HG02870 (cell line): ENCODE measurements around the gene PRUNE1.

ENCODE experiments used
- ATAC-seq: cut with Tn5 transposase; IDR thresholded peaks from one replicate; pipeline ENCODE4 v1.9.1; 2021; ENCODE audit warnings: mild to moderate bottlenecking, moderate library complexity; ENCODE audit not compliant: unreplicated experiment

Gene PRUNE1

GRCh38 chr1:151003180-151003579, 5.1 kb upstream of the PRUNE1 start:
- ATAC-seq: no peak

DNA sequence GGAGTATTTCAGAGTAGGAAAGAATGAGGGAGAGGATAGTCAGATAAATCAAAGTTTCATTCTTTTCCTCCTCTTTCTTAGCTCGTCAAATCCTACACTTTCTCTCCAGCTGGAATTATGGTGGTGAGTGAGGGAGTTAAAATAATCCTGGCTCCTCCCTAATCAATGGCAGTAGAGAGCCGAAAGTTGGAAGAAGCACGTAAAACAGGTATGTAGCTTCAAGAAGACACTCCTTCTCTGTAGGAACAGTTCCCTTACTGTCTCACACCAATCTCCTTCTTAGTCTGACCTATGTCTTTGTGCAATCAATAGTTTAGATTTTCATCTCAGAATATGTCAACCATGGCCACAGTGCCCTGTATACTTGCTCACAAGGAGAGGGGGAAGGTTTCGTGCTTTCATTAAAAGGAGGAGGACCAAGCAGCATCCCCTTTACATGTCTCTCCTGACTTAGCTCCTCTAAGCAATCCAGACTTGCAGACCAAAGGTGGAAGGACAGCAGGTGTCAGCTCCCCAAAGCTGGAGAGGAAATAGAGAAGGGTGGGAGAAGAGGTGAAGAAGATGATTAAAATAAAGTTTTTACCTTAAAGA, 2.4 kb upstream of the PRUNE1 start:
- ATAC-seq: no peak

DNA sequence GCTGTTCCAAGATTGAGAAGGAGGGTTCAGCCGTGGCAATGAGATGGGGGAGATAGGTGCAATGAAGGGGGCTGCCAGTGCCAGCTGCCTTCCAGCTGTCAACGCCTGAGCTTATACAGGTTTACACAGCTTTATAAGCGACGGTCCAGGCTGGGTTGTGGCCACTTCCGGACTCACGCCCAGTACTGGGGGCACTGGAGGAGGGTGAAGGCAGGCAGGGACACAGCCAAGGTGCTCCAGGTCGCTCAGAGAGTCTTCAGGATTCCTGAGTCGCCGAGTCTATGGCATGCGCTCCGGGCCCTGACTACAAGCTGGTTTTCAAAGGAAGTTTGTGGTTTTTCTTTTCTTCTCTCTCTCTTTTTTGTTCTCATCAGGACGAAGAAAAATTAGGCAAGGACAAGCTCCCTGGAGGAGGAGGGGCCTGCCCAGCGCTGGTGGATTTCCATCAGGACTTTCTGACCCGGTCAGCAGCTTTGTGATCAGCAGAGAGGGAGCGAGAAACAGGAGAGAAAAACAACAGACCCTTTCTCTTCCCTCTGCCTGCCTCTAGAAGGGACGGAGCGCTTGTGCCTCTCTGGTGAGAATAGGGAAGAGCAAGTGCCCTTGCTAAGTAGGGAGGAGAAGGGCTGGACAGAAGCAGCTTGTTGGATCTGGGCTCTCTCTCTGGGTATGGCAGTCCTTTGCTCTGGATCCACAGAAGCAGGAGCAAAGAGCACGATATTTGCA, 1.8 kb upstream of the PRUNE1 start, which contains the start of gene MINDY1:
Gene MINDY1, minus strand, starts transcription at position 576 of the 726 bp plus-strand sequence. CDS start 4,285 bp downstream, outside the sequence.
- no peak for ATAC-seq

DNA sequence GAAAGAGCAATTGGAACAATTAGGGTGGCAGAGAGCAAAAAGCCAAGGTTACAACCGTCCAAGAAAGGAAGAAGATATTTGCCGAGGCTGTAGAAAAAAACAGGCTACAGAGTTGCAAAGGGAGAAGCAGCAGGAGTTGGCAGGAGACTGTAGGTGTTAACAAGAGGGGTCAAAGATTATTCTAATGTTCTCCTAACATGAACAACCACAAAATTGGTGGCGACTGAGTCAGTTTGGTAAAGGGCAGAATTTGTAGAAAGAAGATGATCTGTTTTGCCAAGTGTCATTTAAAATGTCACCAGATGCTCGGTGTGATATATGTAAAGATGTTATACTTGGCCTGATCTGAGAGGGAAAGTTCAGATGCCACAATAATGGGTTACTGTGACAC, 401 bp upstream of the PRUNE1 start:
- ATAC-seq: no peak

DNA sequence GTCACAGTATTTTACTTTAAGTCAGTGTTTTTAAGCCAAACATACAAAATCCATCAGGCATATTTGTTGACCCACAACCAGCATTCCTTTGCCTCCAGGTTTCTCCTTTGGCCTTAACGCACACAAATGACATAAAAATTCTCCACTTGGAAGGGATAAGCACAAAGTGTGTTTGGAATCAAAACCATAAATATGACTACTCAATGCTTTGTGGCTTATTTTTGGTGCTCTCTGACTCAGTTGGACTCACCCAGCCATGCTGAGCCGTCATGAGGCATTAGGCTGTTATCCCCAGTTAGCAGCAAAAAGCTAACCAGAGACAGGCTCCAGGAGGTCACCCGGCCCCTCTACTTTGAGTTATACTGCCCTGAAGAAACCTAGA, 948 bp downstream of the PRUNE1 start:
- no peak for ATAC-seq

GRCh38 chr1:151009674-151010345, 1.6 kb downstream of the PRUNE1 start:
- no peak for ATAC-seq

GRCh38 chr1:151010346-151010726, 2.1 kb downstream of the PRUNE1 start:
- ATAC-seq: no peak

GRCh38 chr1:151011154-151011850, 3.1 kb downstream of the PRUNE1 start:
- no peak for ATAC-seq

DNA sequence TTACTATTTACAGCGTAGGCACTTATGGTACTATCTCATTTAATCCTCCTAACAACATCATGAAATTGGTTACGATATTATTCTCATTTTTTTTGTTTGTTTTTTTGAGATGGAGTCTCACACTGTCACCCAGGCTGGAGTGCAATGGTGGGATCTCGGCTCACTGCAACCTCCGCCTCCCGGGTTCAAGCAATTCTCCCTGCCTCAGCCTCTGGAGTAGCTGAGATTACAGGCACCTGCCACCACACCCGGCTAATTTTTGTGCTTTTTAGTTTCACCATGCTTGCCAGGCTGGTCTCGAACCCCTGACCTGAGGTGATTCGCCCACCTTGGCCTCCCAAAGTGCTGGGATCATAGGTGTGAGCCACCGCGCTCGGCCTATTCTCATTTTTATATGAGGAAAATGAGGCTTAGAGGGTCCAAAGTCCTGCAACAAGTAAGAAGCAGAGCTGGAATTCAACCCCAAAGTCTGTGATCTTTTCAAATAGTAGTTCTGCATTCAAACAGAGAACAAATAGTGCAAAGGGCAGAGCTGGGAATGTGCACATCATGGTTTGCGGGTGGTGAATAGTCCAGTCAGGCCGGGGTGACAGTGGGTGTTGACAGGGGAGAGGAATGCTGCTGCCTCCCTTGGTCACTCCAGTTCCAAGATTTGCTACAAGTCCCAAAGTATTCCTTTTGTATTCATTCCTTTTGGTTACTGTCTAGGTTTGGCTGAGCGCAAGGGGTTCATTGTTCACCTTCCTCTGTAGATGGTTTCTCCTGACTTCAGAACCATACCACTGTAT, 4.6 kb downstream of the PRUNE1 start:
- no peak for ATAC-seq

- no peak for ATAC-seq
Measured at GRCh38 chr1:151013518-151013917, 5.3 kb downstream of the PRUNE1 start.

- ATAC-seq: no peak
Measured at GRCh38 chr1:151024540-151025146, 16.4 kb downstream of the PRUNE1 start.

- no peak for ATAC-seq
Measured at GRCh38 chr1:151026460-151026859, 18.2 kb downstream of the PRUNE1 start.

DNA sequence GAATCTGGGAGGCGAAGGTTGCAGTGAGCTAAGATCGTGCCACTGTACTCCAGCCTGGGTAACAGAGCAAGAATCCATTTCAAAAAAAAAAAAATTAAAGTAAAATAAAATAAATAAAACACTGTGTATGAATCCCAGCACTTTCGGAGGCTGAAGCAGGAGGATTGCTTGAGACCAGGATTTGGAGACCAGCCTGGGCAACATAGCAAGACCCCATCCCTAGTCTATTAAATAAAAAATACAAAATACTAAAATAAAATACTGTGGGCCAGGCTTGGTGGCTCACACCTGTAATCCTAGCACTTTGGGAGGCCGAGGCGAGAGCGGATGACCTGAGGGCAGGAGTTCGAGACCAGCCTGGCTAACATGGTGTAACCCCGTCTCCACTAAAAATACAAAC, 23.9 kb downstream of the PRUNE1 start:
- no peak for ATAC-seq

GRCh38 chr1:151035167-151035566, 26.9 kb downstream of the PRUNE1 start:
- ATAC-seq: no peak

DNA sequence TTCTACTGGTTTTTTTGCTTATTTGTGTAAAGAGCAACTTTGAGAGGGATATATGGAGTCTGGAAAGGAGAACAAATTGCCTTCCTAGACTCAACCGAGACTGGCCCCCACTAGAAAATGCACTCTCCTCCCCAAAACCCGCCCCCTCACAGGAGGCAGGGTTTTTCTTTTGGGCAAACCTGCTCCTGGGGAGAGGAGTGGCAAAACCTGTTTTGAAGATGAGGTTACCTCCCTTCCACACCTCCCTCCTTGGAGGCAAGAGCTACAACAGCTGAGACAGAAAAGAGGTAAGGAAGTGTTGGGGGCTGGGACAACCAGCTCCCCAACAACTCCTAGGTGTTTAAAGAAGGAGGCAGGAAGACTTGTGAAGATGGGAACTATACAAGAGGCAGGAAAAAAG, 28.1 kb downstream of the PRUNE1 start, which contains the start of gene BNIPL:
Gene BNIPL, plus strand, starts transcription at position 231 of the 400 bp plus-strand sequence. Its CDS starts 140 bp downstream, at position 371.
- no peak for ATAC-seq

DNA sequence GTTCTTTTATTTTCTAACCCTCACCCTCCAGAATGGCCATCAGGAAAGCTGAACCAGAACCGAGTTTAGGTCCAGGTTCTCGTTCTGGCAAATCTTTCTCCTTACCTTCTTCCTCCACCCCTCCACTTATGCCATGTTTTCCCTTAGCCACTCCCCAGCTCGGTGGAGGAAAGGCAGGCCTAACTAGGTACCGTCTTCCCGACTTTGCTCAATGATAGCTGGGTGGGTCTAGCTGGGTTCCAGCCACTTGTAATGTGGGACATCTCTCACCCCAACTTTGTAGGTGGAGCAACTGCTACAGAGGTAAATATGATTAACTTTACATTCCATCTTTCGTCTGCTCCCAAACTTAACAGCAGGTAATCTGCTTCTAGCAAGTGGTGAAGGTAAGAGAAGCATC, 28.8 kb downstream of the PRUNE1 start:
- no peak for ATAC-seq

DNA sequence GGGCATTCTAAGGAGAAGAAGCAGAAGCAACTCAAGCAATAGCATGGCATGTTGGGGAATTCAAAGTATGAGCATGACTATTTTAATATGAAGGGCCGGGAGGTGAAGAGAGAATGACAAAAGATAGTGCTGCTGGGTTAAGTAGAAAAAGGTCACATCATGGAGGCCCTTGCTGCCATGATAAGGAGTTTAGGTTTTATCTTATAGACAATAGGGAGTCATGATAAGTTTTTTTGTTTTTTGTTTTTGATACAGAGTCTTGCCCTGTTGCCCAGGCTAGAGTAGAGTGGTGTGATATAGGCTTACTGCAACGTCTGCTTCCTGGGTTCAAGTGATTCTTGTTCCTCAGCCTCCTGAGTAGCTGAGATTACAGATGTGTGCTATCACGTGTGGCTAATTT, 31.3 kb downstream of the PRUNE1 start:
- ATAC-seq: no peak

DNA sequence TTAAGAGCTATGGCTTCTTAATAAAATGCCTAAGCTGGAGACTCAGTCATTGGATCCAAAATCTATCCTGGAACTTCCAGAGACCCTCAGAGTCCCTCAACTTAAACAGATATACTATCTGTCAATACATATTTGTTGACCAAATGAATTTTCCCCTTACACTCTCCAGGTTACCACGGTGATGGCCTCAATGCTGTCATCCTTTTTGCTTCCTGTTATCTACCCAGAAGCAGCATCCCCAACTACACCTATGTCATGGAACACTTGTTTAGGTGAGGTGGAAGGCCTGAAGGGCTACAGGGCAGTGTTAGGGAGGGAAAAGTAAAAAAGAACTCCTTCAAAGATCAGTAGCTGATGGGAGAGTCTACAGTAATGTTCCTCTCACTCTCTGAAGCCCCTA, 34.9 kb downstream of the PRUNE1 start:
- ATAC-seq: no peak

- no peak for ATAC-seq
Measured at GRCh38 chr1:151047591-151047924, 39.3 kb downstream of the PRUNE1 start, which contains the start of gene C1orf56. TSS of gene C1orf56 (plus strand) at chr1:151047751. CDS start at chr1:151047848, 97 bp downstream.

DNA sequence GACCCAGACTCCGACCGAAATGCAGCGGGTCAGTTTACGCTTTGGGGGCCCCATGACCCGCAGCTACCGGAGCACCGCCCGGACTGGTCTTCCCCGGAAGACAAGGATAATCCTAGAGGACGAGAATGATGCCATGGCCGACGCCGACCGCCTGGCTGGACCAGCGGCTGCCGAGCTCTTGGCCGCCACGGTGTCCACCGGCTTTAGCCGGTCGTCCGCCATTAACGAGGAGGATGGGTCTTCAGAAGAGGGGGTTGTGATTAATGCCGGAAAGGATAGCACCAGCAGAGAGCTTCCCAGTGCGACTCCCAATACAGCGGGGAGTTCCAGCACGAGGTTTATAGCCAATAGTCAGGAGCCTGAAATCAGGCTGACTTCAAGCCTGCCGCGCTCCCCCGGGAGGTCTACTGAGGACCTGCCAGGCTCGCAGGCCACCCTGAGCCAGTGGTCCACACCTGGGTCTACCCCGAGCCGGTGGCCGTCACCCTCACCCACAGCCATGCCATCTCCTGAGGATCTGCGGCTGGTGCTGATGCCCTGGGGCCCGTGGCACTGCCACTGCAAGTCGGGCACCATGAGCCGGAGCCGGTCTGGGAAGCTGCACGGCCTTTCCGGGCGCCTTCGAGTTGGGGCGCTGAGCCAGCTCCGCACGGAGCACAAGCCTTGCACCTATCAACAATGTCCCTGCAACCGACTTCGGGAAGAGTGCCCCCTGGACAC, 39.8 kb downstream of the PRUNE1 start:
- no peak for ATAC-seq
